AG04450 (cell line): ENCODE results near the gene ERCC2. TPM values are rescaled to one million over a fixed set of nuclear protein-coding genes. Genes with fewer than 3 reads are reported as not detected.

Experiments used
- CTCF ChIA-PET: fragments of 300-600, 350-600 bp; formaldehyde crosslinking; extraction: SDS; loops from one replicate; lab custom pipeline; 2022; ENCODE audit warnings: antibody characterized with exemption, inconsistent platforms; lab: Charles Lee
- POLR2A ChIA-PET: fragments of 350-600 bp; formaldehyde crosslinking; extraction: SDS; loops from one replicate; lab custom pipeline; 2021; ENCODE audit warnings: antibody characterized with exemption, inconsistent platforms; lab: Yijun Ruan, JAX
- DNase-seq: peaks from one replicate; pipeline ENCODE4 v3.0.0-alpha.2; 2011; ENCODE audit warnings: low read depth, low spot score
- H3K27ac ChIP-seq: one replicate; pipeline ENCODE4 v1.5.1; 2012; ENCODE audit warnings: low read depth, low read length, control low read depth
- H3K27me3 ChIP-seq: one replicate; pipeline ENCODE4 v1.6.0; 2012; ENCODE audit warnings: low read length; ENCODE audit not compliant: control insufficient read depth, insufficient read depth
- H3K4me3 ChIP-seq: 2 replicates; pipeline ENCODE4 v1.5.1; 2011; ENCODE audit warnings: mild to moderate bottlenecking, low read depth, low read length, control low read depth
- H3K9me3 ChIP-seq: 2 replicates; pipeline ENCODE4 v1.5.1; 2012; ENCODE audit warnings: low read length; ENCODE audit not compliant: control insufficient read depth, insufficient read depth
- polyA plus RNA-seq: library from polyadenylated mRNA; depleted of rRNA; stranded (reverse); fragments of >200 nt; gene quantifications from 2 replicates; pipeline ENCODE4 v1.2.3, GENCODE V29; 2011
- TF ChIP-seq, protein P1 (sequence below): IDR thresholded peaks from 2 replicates; pipeline ENCODE4 v1.5.1; 2011; ENCODE audit warnings: low read depth, low read length, control low read depth, inconsistent platforms

ERCC2 gene
- polyA plus RNA-seq, 1 experiment: 51.4 TPM

DNA sequence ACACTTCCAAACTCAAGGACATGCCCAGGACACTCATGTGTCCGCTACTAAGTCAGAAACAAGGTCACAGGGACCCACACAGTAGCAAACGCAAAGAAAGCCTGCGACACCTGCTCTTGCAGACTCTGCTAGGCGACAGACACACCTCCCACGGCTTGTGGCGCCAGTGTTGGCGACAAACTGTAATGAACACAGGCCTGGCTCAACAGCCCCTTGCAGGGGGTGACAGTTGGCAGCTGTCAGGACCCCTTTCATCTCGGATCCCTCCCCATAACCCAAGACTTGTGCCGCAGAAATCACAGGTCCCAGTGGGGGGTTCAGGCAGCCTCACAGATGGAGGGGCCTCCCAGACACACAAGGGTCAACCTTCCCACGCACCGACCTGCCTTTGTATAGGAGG lies 48.1 kb downstream of the ERCC2 start:
- no peak overlapping the region for H3K4me3 ChIP-seq
- H3K9me3 ChIP-seq: no peaks in the 10 kb centered on the region
- no peak overlapping the region for H3K27ac ChIP-seq
- CTCF ChIA-PET: no interaction called here
- DNase-seq: no peak
- POLR2A ChIA-PET: interaction anchor here (0.6 to 0.7 kb wide), 2 partner anchors 10 to 47 kb away, joined by 3 read pairs; no protein-coding TSS in a partner anchor
- peaks cover 24% of the 10 kb centered on the region for H3K27me3 ChIP-seq
- TF ChIP-seq, protein P1, sequence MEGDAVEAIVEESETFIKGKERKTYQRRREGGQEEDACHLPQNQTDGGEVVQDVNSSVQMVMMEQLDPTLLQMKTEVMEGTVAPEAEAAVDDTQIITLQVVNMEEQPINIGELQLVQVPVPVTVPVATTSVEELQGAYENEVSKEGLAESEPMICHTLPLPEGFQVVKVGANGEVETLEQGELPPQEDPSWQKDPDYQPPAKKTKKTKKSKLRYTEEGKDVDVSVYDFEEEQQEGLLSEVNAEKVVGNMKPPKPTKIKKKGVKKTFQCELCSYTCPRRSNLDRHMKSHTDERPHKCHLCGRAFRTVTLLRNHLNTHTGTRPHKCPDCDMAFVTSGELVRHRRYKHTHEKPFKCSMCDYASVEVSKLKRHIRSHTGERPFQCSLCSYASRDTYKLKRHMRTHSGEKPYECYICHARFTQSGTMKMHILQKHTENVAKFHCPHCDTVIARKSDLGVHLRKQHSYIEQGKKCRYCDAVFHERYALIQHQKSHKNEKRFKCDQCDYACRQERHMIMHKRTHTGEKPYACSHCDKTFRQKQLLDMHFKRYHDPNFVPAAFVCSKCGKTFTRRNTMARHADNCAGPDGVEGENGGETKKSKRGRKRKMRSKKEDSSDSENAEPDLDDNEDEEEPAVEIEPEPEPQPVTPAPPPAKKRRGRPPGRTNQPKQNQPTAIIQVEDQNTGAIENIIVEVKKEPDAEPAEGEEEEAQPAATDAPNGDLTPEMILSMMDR: no peak

DNA sequence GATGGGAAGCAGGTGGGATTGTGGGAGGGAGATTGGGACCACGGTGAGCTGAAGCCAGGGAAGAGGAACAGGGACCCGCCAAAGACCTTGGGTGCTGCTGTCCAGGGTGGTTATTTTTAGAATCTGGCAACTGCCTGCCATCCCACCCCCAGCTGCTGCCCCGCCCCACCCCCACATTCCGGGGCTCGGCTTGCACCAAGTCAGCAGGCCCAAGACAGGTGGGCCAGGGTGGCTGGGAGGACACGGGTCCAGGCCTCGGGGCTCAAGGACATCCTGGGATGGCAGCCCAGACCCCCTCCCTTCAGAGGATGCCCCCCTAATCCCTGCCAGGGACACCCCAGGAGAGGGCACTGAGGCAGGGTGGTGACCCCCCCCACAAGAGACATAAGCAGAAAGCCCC lies 48.5 kb downstream of the ERCC2 start:
- DNase-seq: no peak
- TF ChIP-seq, protein P1: no peak
- peaks cover 24% of the 10 kb centered on the region for H3K27me3 ChIP-seq
- no peaks in the 10 kb centered on the region for H3K9me3 ChIP-seq
- H3K27ac ChIP-seq: no peak overlapping the region
- ChIA-PET POLR2A (interaction anchor here (0.6 kb wide), 1 partner anchor 63 kb away, joined by 3 read pairs; no protein-coding TSS in a partner anchor), CTCF (interaction anchor here (0.9 kb wide), 1 partner anchor 121 kb away, joined by 3 read pairs; no protein-coding TSS in a partner anchor)
- H3K4me3 ChIP-seq: no peak overlapping the region

DNA sequence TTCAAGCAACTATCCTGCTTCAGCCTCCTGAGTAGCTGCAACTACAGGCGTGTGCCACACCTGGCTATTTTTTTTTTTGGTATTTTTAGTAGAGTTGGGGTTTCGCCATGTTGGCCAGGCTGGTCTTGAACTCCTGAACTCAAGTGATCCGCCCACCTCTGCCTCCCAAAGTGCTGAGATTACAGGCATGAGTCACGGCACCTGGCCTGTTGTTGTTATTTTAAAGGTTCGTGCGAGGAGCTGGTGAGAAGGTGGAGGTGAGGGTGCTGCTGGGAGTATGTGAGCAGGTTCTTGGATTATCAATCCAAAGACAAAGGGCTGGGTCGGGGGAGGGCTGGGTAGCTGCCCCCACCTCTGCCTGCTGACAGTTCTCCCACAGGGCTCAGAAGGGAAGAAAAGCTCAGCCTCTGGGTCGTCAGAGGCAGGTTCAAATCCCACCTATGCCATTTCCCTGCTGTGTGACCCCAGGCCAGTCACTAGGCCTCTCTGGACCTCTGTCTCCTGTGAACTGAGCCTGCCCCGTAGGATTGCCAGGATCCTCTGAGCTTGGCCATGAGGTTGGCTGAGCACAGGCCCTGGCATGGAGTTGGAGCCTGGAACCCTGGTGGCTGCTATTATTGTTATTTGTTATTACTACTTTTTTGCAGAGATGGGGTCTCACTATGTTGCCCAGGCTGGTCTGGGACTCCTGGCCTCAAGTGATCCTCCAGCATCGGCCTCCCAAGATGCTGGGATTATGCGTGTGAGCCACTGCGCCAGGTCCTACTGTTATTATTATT lies 49.2 kb downstream of the ERCC2 start:
- CTCF ChIA-PET: interaction anchor here (0.9 kb wide), 1 partner anchor 121 kb away, joined by 3 read pairs; no protein-coding TSS in a partner anchor

DNA sequence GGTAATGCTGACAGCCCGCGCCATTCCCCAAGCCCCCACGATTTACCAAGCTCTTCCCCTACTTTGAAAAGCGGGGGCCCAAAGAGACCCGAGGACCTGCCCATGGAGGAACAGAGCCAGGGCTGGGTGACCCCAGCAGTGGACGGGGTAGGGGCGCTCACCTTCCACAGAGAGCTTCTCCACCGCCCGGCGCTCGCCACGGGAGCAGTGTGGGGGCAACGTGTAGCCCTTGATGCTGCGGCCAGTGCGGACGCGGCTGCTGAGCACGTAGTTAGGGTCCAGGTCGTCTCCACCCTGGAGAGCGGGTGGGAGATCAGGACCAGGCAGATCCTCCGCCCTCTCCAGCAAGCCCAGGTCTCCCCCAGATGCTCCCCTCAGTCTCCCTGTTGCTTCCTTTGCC lies 55.1 kb downstream of the ERCC2 start:
- TF ChIP-seq, protein P1: no peak
- CTCF ChIA-PET: no interaction called here
- Histone ChIP-seq H3K27ac (no peak overlapping the region), H3K4me3 (no peak overlapping the region), H3K9me3 (no peaks in the 10 kb centered on the region; the same call in 1 of the 2 replicates), H3K27me3 (peaks cover 18% of the 10 kb centered on the region)
- no peak for DNase-seq
- POLR2A ChIA-PET: interaction anchor here (0.6 kb wide), 1 partner anchor 190 kb away, joined by 3 read pairs; no protein-coding TSS in a partner anchor

More for the DNA sequence above, 49.2 kb downstream of the ERCC2 start:
- Histone ChIP-seq H3K27me3 (peaks cover 29% of the 10 kb centered on the region), H3K9me3 (no peaks in the 10 kb centered on the region), H3K27ac (no peak overlapping the region), H3K4me3 (no peak overlapping the region)
- DNase-seq: no peak
- POLR2A ChIA-PET: interaction anchor here (0.6 kb wide), 2 partner anchors 62 to 108 kb away, joined by 3 to 4 read pairs; no protein-coding TSS in a partner anchor
- TF ChIP-seq, protein P1: no peak
